Hematopoietic multipotent progenitor cell treated with erythropoietin and hydrocortisone succinate and interleukin-3 and kit ligand, for 4 days (in vitro differentiated cells): ENCODE results near the gene THSD4.
"Not testable (repeated sequence)": the region's sequence is repeated elsewhere in the genome, so short reads cannot be mapped to it uniquely, and the experiment has no call there.

Source experiments
- DNase-seq: peaks from one replicate; pipeline ENCODE4 v3.0.0-alpha.2; 2015

The THSD4 gene

DNA sequence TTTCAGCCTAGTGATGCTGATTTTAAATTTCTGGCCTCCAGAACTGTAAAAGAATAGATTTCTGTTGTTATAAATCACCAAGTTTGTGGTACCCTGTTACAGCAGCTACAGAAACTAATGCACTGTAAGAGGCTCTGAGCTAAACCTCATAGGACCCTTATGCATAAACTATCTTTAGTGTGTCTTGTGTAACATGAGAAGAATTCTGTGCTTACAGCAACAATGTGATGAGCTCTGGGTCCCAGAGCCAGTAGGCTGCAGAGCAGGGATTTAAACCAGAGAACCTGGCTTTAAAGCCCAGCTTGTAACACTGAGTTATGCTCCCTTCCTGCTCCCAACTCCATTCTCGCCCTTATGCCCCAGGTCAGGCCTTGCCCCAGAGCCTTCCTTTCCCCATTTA, 113.1 kb downstream of the THSD4 start:
- DNase-seq: no peak

DNA sequence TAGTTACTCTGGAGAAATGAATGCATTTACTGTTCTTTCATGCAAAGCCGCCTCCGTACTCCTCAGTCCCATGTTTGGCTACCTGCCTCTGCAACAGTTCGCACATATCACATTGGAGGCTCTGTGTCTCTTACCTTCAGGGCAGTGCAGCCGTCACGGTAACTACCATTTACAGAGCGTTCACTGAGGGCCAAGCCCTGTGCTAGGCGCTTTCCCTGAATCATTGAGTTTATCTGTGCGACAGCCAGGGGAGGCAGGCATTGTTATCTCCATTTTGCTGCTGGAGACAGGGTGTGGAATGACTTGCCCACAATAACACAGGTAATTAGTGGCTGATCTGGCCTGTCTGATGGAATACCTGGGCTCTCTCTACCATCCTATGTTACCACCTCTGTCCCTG, 115.0 kb downstream of the THSD4 start:
- no peak for DNase-seq

DNA sequence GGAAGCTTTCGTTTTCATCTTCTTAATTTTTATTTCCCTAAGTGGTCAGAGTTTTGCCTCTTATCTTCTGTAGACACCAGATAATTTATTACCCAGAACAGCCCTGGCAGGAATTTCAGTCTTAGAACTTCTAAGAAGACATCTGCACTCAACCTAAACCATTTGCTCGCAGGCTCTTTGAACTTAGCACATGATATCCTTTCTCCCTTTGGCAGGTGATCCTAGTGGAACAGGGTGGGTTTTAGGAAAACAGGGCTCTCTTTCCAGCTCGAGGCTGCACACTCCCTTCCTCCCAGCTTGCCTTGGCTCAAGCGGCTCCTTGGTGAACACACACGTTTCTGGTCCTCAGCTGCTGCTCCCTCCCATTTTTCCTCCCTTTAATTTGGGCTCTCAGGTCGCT, 116.5 kb downstream of the THSD4 start:
- DNase-seq: peak; percentile 23

DNA sequence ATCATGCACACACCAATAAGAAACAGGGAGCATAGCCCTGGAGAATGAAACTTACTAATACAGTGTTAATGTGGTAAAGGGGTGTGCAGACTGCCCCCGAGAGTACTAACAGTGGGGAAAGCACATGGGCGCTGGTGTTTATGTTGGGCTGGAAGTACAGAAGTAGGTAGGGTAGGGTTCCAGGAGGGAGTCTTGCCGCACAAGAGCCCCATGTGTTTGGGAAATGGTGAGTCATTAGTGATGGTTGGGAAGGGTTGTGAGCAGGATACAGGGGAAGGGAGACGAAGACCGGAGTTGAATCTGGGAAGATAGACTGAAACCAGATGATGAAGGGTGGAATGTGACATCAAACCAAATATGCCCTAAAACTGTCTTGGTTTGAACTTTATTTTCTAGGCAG, 117.1 kb downstream of the THSD4 start:
- no peak for DNase-seq

DNA sequence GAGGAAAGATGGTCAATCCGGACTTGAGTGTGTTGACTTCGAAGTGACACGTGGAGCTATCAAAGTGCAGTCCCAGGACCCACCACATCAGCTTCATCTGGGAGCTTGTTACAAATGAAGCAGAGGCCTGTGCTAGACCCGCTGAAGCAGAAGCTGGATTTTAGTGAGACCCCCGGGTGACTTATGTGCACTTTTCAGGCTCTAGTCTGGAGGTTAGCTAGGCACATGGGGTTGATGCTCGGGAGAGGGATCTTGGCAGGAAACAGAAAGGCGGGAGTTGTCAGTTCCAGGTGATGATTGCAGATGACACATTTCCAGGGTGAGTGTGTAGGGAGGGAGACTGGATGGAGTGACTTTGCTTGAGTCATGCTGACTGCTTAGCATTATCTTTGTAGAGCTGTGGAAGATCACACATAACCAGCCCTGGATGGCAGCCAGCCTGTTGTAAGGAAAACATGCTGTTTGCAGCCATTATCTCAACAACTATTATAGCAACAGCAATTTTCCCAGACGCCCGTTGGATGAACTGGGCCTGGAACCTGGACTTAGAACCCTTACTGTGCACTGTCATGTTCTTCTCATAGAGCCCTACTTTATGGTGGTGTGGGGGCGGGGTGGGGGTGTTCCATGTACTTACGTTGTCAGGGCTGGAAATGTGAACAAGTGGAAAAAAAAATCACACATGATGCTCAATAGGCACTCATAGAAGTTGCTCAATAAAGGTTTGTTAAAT, 122.4 kb downstream of the THSD4 start:
- no peak for DNase-seq

DNA sequence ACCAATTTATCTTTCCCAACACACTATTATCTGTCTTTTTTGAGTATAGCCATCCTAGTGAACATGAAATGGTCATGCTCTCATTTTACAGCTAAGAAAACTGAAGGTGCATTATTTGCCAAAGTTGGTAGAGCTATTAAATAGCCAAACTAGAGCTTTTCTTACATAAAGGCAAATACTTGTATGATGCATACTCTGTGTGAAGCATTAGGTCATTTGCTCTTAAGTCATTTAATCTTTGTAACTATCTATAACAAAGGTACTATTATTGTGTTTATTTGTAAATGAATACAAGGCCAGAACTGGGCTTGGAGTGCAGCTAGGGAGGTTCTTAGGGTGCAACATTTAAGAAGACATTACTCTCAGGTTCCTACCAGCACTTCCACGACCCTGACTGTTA, 123.7 kb downstream of the THSD4 start:
- DNase-seq: no peak

DNA sequence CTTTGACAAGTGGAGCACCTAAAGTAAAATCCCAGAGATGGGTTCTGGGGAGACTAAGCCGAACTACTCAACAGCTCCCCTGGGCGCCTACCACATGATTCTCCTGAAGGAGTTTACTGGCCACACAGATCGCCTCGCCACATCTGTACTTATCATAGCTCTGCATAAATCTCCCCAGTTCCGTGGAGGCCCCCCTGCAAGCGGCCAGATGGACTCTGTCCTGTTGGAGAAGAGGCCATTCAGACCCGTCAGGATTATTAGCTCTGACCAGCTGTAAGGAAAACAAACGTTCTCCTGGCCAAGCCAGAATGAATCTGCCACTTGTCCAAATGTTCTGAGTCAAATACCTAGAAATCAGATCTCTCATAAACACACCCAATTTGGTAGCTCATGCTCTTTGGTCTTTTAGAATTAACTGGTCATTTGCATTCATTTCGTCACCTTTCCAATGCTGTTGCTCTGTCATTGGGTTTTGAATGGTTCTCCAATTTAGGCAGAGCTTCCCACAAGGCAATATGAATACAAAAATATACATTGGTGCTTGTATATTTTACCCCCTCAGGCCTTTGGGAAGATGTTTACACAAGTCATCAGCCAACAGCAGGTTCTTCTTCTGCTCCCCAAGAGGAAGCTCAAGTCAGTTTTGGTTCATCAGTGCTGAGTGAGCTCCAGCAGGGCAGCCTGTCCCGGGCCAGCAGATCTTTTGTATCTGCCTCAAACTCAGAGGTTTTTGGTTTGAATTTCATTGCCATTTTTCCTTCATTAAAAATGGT, 124.5 kb downstream of the THSD4 start:
- DNase-seq: no peak

DNA sequence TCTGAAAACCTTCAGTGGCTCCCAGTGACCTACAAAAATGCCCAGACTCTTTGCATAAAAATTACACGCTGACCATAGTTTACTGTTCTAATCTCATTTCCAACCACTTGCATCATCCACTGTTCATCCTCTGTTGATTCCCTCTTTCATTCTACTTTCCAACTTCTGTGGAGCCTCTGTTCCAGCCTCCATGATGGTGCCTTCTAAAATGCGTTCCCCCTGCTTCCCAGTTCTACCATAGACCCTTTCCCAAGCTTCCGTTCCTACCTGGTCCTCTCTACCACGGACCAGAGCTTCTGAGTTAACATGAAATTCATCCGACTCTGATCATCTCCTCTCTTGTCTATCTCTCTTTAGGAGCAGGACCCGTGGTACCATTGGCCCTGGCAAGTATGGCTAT, 127.0 kb downstream of the THSD4 start:
- no peak for DNase-seq

DNA sequence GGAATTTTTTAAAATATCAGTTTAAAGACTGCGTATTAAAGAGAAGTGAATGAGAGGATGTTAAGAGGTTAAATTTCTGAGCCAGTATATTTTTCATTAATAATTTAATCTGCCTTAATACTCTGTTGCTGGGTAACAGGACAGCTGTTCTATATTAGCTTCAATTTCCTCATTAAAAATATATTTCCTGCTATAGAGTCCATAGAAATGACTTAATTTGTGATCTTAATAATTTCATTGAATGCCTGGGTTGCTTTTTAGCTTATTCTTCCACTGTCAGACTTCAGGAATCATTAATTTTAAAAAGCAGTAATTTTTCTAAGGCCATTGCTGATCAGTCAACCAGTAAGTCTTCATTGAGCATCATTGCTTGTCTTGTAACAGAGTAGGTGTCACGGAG, 129.0 kb downstream of the THSD4 start:
- DNase-seq: no peak

DNA sequence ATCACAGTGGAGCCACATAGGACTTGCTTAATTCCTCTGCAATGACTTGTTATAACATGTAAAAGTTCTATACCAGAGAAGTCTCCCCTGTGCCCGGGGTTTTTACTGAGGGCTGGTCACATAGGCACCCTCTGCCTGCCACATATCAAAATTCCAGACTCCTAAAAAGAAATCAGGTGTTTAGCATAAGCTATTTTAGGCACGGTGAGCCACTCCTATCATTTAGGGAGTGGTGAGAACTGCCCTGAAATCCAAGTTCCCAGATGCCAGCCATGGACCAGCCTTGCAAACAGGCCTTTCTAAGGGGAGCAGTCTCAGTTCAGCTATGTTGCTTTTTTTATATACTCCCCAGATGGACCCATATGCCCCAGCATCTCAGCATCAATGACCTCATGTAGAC, 130.3 kb downstream of the THSD4 start:
- DNase-seq: no peak

DNA sequence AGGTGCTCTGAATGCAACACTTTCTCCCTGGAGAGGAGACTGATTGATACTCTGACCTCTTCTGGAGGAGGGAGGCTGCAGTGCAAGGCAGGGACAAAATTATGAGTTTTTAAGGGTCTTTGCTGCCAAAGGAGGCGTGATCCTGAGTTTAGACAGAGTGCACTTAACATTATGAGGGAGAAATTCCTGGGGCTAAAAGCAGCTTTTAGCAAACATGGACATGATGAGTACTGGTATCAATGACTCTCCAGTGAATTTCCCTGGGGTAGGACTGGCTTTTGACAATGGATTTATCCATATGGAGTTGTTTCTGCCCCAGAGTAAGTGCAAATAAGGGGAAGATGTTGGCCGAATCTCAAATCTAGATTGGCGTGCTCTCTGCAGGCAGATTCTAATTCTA, 133.1 kb downstream of the THSD4 start:
- no peak for DNase-seq

DNA sequence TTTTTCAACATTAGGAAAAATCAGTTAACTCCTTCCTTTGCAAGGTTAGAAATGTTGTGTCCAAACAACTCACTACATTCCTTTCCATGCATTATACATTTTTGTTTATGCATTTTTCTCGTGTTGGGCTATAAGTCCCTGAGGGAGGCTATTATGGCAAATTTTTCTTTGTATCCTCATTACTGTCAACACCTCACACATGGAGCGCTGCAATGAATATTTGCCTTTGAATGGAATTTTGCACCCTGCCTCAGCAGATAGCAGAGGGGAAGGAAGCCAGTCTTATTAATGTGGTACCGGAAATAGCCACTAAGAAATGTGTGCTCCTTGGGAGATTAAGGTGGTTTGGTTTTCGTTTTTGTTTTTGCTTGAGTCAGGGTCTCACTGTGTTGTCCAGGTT, 134.7 kb downstream of the THSD4 start:
- no peak for DNase-seq

DNA sequence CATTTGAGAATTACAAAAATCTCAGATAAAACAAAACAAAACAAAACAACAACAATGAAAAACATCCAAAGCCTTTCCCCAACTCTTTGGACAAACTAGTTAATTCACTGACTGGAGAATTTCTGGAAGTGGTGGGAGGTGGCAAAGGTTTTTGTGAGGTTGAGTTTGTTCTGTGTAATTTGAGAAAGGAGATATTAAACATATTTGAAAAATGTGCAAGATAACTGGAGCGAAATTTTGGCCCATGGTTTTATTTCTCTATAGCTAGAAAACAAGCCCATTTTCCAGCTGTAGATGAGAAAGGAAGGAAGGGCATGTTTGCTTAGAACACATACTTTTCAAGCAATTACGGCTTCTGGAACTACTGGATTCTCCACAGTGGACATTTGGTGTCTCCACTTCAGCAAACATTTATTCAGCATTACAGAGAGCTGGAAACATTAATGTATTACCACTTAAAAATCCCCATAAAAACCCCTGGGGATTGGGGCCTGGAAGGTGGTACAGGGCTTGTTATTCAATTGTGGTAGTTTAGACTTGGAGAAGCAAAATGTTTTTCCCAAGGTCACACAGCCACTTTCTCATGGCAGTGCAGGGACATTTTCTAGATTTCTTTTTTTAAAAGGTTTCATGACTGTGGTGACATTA, 135.8 kb downstream of the THSD4 start:
- no peak for DNase-seq

DNA sequence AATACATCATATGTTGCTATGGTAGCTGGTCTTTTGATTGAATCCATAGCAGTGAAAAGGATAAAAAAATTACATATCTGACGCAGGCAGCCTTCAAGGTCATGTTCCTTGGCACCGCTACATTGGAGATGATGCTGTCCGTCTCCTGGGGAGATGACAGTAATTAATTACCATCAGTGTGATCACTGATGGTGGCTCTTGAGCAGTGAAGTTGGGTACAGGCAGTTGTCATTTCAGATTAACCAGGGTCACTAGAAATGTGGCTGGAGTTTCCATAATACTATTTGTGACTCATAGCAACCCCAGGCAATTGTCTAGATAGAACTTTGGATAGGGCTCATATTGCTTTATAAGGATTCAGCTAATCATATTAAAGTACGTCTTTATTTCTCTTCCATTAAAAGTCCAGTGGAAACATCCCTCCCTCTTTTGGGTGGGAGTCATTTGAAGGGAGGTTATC, 136.3 kb downstream of the THSD4 start:
- DNase-seq: no peak

DNA sequence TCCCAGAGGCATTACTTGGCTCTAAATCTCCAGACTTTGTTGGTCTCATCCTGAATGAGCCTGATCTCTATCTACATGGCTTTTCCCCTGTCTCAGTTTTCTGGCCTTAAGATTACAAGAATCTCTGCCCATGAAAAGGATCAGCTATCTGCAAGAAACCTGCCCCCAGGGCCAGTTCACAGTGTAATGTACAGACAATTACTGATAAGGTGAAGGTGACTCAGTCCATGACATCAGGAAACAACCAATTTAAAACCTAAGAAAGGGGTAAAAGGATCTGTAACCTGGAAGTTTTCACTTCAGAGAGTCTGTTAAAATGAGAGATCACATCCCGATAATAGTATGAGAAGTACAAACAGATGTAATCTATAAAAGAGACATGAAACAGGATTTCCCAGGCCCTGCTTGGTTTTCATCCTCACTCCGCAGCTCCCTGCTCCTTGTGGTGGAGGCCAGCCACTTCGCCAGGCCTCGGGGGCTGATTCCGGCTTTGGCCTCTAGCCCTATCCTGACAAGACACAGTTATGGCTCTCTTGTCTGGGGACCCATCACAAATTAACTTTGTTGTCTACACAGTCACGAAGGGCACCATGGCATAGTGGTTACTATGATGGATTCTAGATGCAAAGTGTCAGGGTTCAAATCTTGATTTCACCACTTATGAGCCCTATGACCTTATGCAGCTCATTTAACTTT, 136.9 kb downstream of the THSD4 start:
- no peak for DNase-seq

DNA sequence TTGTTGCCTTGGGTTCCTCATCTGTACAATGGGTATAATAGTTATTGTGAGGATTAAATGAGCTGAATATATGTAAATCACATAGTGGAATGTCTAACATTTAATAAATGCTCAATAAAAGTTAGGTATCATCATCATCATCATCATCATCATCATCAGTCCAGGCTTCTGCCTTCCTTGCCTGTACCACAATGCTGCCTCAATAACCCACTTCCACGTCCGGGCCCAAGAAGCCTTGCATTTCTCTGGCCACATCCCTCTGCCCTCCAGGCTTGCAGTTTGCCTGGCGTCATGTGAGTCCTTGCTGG, 137.4 kb downstream of the THSD4 start:
- no peak for DNase-seq

DNA sequence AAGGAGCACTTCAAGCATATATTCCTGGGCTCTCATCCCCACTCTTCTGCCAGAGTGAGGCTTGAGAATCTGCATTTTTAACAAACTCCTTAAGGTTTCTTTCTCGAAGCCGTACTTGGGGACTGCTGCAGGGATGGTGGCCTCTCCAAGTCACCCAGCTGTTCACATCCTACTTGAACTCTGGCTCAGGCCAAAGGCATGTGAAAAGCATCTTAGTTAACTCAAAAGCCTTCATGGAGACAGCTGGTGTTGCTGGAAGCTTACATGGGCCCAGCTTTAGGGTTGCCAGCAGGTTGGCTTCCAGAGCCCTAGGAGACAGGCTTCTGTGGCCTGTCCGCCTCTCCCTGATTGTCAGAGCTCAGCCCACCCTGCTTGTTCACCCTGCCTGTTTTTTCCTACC, 139.2 kb downstream of the THSD4 start:
- DNase-seq: no peak

DNA sequence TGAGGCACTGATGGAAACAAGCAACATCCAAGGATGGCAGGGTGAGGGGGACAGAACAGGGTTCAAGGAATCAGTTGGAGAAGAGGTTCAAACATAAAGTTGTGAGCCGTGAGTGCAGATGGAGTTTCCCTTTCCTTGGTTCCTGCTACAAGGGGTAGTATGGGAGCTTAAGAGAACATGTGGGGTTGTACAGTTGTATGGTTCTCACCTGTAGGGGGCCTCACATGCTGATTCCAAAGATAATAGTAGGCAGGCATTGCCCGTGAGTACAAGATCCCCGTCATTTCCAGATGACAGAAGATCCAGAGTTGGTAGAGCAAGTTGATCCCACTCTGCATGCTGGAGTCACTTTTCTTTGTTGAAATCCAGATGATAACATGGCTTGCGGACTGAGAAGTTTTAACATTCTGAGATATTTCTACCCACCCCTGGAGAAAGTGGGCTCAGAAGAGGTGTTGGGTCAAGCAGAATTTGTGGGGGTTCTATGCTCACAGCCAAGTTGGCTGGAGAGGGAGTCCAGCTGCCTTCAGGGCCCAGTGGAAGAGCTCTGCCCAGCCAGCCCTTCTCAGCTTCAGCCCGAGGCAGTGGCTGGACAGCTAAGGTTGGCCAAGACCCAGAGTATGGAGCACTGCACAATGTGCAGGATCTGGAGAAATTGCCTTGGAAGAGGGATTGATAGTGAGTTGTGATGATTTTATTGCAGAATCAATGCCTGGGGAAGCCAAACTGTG, 141.8 kb downstream of the THSD4 start:
- no peak for DNase-seq

DNA sequence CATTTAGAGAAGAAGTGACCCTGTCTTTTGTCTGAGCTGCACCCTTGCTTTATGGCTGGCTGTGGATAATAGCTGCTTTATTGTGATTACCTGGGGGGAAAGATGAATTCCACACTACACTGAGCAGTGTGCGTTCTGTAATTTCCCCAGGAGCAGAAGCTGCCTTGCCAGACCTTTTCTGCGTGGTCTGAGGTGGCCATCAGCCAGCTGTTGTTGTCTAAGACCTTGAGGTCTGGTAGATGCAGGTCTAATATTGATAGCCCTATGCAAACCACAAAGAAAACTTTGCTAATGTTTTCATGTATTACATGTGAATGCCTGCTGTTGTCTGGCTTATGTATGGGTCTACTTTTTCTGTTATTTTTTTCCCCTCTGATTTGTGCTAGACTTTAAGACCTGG, 144.6 kb downstream of the THSD4 start:
- no peak for DNase-seq

DNA sequence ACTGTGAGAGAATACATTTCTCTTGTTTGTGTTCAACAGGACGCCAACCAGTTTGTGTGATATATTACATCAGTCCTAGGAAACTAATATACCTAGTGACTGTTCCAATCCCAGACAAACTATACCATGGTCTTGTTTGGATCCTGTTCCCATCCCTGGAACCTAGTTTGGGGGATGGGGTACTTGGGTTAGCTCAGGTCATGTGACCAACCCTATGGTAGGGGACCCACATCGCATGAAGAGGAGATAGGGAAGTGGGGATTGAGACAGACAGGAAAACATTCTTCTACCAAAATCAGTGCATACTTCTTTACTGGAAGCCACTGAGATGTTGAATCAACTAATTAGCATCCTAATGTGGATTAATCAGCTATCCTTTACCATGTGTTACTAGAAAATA, 146.1 kb downstream of the THSD4 start:
- DNase-seq: no peak

DNA sequence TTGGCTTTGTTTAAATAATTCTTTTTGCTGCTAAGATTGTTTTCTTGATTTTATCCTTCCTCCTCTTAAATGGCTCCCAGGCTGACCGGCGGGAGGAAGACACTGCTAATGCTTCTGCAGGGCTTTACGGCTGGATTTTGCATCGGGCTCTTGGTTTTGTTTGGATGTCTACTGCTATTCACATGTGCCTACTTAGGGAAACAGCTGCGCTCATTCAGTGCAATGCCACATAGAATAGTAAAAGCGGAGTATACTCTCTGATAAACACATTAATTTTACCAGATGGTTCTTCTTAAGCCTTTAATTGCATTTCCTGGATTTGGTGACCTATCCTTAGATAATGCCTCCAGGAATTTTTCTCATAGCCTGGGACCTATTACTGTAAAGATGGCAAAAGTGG, 146.6 kb downstream of the THSD4 start:
- no peak for DNase-seq

DNA sequence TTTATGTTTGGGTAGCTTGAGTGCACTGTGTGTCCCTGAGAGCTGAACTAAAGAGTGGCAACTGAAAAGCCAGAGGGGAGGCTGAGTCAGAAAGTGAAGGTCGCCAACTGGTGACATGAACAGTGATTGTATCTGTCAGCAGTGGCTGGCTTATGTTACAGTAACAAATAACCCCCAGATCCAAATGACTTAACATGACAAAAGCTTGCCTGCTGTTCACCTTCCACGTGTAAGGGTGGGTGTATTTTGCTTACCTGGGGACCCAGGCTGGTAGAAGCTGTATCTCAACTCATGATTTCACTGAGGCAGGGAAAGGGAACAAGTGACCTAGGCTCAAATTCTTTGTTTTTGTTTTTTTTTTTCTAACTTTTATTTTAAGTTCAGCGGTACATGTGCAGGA, 147.3 kb downstream of the THSD4 start:
- no peak for DNase-seq

DNA sequence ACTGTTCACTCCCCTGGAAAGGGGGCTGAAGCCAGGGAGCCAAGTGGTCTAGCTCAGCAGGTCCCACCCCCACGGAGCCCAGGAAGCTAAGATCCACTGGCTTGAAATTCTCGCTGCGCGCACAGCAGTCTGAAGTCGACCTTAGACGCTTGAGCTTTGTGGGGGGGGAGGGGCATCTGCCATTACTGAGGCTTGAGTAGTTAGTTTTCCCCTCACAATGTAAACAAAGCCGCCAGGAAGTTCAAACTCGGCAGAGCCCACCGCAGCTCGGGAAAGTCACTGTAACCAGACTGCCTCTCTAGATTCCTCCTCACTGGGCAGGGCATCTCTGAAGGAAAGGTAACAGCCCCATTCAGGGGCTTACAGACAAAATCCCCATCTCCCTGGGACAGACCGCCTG, 150.3 kb downstream of the THSD4 start:
- DNase-seq: not testable (repeated sequence)
